ENCODE results near the gene ZNF275.
"Not testable (repeated sequence)": the region's sequence is repeated elsewhere in the genome, so short reads cannot be mapped to it uniquely, and the experiment has no call there.

ZNF275 gene

GRCh38 chrX:153387345-153387744 is 53.4 kb downstream of the ZNF275 start:
- H3K4me1 ChIP-seq (ENCODE audit: control insufficient read depth in 1 of 2, insufficient read depth in 1 of 2, low read depth in 1 of 2, low read length in 1 of 2): no peaks in the 10 kb centered on the region
- H3K9me3 ChIP-seq: no peaks in the 10 kb centered on the region
- H3K27me3 ChIP-seq: no peaks in the 10 kb centered on the region
- TF ChIP-seq CTCF (IDR thresholded peaks at IDR 0.05): no peak
- no peak overlapping the region for H3K4me3 ChIP-seq (ENCODE audit: low read depth in 1 of 2, low read length in 1 of 2)
- H3K27ac ChIP-seq: no peak overlapping the region
- H3K36me3 ChIP-seq: no peaks in the 10 kb centered on the region

GRCh38 chrX:153387987-153388721 is 54.2 kb downstream of the ZNF275 start:
- Histone ChIP-seq H3K36me3 (no peaks in the 10 kb centered on the region), H3K9me3 (no peaks in the 10 kb centered on the region), H3K4me3 (ENCODE audit: low read depth in 1 of 2, low read length in 1 of 2) (no peak overlapping the region), H3K27me3 (no peaks in the 10 kb centered on the region), H3K27ac (no peak overlapping the region), H3K4me1 (ENCODE audit: control insufficient read depth in 1 of 2, insufficient read depth in 1 of 2, low read depth in 1 of 2, low read length in 1 of 2) (no peaks in the 10 kb centered on the region)
- no peak for TF ChIP-seq CTCF (IDR thresholded peaks at IDR 0.05)

DNA sequence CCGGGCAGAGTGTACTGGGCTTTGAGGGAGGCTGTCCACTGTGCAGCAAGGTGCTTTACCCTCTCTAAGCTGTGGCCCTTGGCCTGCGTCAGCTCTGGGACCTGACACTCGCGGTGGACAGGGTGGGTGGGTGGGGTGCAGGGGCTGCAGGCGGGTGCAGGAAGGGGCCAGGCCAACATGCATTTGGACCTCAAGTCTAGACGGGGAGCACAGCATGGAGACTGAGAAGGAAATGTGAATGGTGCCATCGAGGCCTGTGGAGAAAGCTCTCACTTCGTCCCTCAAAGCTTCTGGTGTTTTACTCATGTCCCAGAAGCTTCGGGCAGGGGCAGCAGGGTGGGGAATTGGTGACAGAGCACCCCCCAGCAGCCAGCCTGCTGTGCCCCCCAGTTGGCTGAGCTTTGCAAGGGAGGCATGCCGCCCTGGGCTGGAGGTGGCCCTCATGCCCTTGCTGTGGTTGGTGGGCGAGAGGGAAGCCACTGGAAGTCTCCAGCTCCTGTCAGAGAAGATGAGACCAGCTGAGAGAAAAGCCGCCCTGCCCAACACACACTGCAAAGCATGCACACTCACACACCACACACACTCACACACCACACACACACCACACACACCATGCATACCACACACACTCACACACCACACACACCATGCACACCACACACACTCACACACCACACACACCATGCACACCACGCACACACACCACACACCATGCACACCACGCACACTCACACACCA is 54.9 kb downstream of the ZNF275 start:
- no peak for TF ChIP-seq CTCF (IDR thresholded peaks at IDR 0.05)
- Histone ChIP-seq H3K27ac (no peak overlapping the region), H3K4me3 (ENCODE audit: low read depth in 1 of 2, low read length in 1 of 2) (no peak overlapping the region)

DNA sequence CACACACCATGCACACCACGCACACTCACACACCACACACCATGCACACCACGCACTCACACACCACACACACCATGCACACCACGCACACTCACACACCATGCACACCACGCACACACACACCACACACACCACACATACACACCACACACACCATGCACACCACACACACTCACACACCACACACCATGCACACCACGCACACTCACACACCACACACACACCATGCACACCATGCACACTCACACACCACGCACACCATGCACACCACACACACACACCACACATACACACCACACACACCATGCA is 55.5 kb downstream of the ZNF275 start:
- H3K9me3 ChIP-seq; H3K36me3 ChIP-seq; H3K4me1 ChIP-seq (ENCODE audit: control insufficient read depth in 1 of 2, insufficient read depth in 1 of 2, low read depth in 1 of 2, low read length in 1 of 2); H3K27ac ChIP-seq; H3K27me3 ChIP-seq; H3K4me3 ChIP-seq (ENCODE audit: low read depth in 1 of 2, low read length in 1 of 2): not testable (repeated sequence)

More for the DNA sequence above, 54.9 kb downstream of the ZNF275 start:
- H3K9me3 ChIP-seq: no peaks in the 10 kb centered on the region
- H3K27me3 ChIP-seq: no peaks in the 10 kb centered on the region
- H3K4me1 ChIP-seq (ENCODE audit: control insufficient read depth in 1 of 2, insufficient read depth in 1 of 2, low read depth in 1 of 2, low read length in 1 of 2): no peaks in the 10 kb centered on the region
- no peaks in the 10 kb centered on the region for H3K36me3 ChIP-seq

DNA sequence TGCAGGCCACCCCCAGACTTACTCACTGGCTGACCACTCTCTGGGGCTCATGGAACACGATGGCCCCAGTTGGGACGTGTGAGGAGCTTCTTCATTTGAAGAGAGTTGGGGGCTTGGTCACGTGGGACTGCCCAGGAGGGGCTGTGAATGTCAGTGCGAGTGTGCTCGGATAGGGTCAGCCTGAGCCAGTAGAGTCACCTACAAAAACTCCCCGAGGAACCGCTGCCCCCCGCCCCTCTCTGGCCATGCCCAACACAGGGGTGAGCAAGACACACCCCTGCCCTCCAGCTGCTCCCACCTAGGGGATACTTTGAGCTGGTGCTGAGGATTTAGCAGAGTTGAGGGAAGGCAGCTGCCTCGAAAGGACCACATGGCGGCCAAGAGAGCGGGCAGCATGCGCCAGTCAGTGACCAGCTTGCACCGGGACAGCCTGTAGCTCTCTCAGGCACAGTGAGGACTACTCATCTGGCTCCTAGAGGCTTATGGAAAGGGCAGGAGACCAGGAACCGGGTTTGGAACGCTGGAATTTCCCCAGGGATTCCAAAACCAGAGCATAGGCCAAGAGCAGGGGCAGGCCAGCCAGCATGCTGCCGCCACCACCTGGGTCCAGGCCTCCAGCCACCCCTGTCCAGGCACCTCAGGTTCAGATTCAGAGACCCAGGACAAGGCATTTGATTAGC is 58.8 kb downstream of the ZNF275 start:
- no peak overlapping the region for H3K4me3 ChIP-seq (ENCODE audit: low read depth in 1 of 2, low read length in 1 of 2)
- H3K9me3 ChIP-seq: no peaks in the 10 kb centered on the region
- H3K27ac ChIP-seq: no peak overlapping the region
- H3K36me3 ChIP-seq: no peaks in the 10 kb centered on the region
- H3K4me1 ChIP-seq (ENCODE audit: control insufficient read depth in 1 of 2, insufficient read depth in 1 of 2, low read depth in 1 of 2, low read length in 1 of 2): no peaks in the 10 kb centered on the region
- H3K27me3 ChIP-seq: no peaks in the 10 kb centered on the region
- TF ChIP-seq CTCF (IDR thresholded peaks at IDR 0.05): no peak

DNA sequence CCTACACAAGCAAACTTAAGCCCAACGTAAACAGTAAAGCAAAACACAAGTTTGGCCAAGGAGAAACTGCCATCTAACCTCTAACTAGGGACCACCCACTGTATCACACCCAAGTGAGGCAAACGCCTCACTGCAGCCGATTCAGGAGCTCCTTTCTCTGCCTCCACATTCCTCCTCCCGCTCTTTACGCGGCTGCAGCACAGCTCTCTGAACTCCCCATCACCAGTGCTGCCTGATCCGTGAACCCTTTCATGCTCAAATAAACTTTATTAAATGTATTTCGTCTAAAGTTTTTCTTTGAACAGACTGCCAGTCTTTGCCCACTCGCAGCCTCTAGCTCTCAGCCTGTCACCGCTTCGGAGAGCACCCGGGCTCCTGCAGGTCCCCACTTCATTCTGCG is 60.7 kb downstream of the ZNF275 start:
- Histone ChIP-seq H3K9me3 (no peaks in the 10 kb centered on the region), H3K36me3 (no peaks in the 10 kb centered on the region), H3K27ac (no peak overlapping the region), H3K27me3 (no peaks in the 10 kb centered on the region), H3K4me3 (ENCODE audit: low read depth in 1 of 2, low read length in 1 of 2) (no peak overlapping the region), H3K4me1 (ENCODE audit: control insufficient read depth in 1 of 2, insufficient read depth in 1 of 2, low read depth in 1 of 2, low read length in 1 of 2) (peaks cover under 1 to 3% of the 10 kb centered on the region in 2 experiments)
- no peak for TF ChIP-seq CTCF (IDR thresholded peaks at IDR 0.05)

Measured in neutrophil (primary cell).